NCI-H82 (cell line): ENCODE measurements around the gene FMNL1.

Source experiments
- DNase-seq: peaks from one replicate; lab custom pipeline; 2025; lab: John Stamatoyannopoulos, UW

Gene FMNL1

GRCh38 chr17:45256114-45256966, 34.7 kb downstream of the FMNL1 start:
- peak; percentile 23 for DNase-seq

DNA sequence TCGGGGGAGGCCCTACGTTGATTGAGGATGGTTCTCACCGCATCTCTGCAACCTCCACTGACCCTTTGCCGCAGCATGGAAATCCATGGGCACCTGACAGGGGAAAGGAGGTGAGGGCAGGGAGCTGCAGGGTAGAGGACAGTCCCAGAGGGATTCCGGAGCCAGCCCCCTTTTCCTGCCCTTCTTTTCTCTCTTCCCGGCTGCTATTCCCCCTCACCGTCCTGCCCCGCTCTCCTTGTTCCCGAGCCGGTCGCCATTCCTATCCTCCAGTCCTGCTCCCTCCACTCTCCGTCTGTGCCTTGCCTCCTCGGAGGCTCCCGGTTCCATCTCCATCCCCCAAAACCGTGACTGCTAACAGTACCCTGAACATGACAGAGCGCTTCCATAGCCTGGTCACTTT, 35.4 kb downstream of the FMNL1 start:
- no peak for DNase-seq

DNA sequence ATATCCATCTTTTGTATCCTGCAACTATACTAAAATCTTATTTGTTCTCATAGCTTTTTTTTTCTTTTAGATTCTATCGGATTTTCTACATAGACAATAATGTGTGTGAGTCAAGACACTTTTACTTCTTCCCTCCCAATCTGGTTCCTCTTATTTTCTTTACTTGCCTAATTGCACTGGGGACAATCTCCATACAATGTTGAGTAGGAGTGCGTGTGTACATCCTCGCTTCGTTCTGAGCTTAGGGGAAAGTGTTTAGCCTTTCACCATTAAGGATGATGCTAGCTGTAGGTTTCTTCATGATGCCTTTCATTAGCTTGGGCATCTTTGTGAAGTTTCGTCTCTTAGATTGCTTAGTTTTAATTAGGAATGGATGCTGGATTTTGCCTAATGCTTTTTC, 37.3 kb downstream of the FMNL1 start:
- DNase-seq = no peak

- no peak for DNase-seq
Observed at GRCh38 chr17:45260204-45260783, 38.6 kb downstream of the FMNL1 start.

- no peak for DNase-seq
Observed at GRCh38 chr17:45261577-45262515, 40.2 kb downstream of the FMNL1 start, which contains the start of gene SPATA32. Gene SPATA32 (minus strand): TSS chr17:45262094. CDS start chr17:45262016, 78 bp downstream.

- DNase-seq = peak; percentile 13
Observed at GRCh38 chr17:45262516-45263476, 41.1 kb downstream of the FMNL1 start.

- DNase-seq = no peak
Observed at GRCh38 chr17:45263477-45263860, 41.8 kb downstream of the FMNL1 start.

DNA sequence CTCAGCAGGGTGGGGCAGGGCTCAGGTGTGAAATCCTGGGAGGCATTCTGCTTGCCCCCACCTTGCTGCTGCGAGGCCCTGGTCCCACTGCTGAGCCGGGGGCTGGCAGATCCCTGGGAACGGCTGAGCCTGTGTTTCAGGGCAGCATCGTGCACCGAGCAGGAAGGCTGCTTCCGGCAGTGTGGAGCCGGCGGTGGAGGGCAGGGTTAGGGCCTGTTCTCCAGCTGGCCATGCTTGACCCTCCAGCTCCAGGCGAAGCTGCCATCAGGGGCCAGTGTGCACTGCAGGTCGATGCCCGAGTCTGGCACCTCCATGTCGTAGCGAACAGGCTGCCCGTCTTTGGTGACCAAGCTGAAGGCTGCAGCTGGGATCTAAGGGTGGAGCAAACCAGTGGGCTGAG, 42.7 kb downstream of the FMNL1 start:
- DNase-seq = no peak

DNA sequence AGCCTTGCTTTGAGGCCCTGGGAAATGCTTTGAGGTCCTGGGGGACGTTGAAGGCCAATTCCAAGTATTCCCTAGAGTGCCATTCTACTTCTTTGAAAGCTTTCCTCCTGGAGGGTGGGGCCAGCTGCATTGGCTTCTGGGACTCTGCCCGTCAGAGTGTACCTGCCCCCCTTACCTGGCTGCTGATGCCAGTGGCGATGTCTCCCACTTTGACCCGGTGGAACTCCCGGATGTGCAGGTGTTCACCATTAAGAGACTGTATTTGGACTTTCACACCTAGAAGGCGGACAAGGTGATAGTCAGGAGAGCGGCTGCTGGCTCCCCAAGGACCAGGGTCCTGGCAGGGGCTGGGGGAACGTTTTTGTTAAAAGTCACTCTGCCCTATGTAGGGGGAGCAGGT, 43.3 kb downstream of the FMNL1 start:
- DNase-seq = no peak

- no peak for DNase-seq
Observed at GRCh38 chr17:45265821-45266220, 44.1 kb downstream of the FMNL1 start.

DNA sequence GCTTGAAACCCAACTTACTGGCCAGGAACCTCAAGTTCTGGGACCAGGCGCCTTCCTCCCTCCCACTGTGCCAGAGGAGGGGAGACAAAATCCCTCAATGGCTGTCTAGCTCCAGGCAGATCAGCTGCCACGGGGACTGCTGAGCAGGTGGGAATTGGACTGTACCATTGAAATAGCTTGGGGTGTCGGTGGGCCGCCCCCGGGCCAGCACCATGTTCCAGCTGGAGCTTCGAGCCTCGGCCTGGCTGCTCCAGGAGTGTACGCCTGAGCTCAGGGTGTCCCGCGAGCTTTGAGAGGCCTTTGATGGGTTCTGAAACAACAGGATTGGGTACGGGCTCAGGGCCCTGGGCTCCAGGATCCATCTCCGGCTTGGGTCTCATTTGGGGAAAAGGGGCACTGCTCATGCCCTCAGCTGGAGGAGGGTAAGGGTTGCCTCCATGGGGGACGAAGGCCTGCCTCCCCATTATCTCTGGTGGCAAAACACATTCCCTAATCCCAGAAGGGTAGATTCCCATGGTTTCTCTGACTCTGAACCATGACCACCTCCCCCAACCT, 44.8 kb downstream of the FMNL1 start:
- no peak for DNase-seq

- DNase-seq = no peak
Observed at GRCh38 chr17:45267436-45268055, 45.9 kb downstream of the FMNL1 start.

DNA sequence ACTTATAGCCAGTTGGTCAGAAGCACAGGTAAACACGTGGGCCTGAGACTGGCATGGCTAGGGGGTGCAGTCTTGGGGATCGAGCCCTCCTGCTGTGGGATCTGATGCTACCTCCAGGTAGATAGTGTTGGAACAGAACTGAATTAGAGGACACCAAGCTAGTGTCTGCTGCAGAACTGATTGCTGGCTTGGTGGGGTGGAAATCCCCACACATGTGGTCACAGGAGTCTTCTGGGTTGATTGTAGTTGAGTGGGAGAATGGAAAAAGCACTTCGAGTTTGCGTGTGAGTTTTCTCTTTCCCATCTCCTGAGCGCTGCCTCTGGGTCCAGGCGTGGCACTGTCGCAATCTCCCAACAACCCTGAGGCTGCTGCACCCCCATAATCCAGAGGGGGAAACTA, 48.2 kb downstream of the FMNL1 start:
- DNase-seq = no peak

- DNase-seq = peak; percentile 72
Observed at GRCh38 chr17:45270828-45271418, 49.2 kb downstream of the FMNL1 start.

DNA sequence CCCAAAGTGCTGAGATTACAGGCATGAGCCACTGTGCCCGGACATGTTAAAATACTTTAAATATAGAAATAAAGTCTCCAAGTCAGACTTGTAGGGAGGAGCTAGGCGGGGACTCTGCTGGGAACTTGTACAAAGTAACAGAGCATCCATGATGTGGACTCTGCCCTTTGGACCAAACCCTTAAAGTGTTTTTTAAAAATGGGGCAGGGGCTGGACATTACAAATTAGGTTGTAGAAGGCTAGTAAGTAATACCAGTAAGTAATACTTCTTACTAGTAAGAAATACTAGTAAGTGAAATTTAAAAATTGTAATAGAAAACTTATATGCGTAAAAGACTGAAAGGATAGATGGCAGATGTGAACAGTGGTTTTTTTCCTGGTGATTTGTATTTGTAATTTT, 49.9 kb downstream of the FMNL1 start:
- no peak for DNase-seq

DNA sequence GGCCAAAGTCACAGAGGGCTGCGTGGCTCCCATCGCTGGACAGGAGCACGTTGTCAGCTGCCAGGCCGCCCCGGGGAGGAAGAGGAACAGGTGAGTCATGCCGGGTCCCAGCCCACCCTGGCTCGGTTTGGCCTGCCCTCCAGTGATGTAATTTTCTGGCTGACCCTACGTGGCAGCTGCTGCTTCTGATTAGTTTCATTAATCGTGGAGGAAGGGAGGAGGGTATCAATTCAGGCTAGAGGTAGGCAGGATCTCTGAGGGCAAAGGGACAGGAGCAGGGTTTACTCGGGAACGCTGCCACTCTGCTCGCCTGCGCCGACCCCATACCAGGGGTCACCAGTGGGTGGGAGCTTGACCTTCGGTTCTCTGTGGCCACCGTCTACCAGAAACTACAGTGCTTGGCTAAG, 51.9 kb downstream of the FMNL1 start:
- DNase-seq = no peak

- no peak for DNase-seq
Observed at GRCh38 chr17:45274033-45274432, 52.3 kb downstream of the FMNL1 start.

- DNase-seq = peak; percentile 80
Observed at GRCh38 chr17:45276031-45276430, 54.3 kb downstream of the FMNL1 start.

DNA sequence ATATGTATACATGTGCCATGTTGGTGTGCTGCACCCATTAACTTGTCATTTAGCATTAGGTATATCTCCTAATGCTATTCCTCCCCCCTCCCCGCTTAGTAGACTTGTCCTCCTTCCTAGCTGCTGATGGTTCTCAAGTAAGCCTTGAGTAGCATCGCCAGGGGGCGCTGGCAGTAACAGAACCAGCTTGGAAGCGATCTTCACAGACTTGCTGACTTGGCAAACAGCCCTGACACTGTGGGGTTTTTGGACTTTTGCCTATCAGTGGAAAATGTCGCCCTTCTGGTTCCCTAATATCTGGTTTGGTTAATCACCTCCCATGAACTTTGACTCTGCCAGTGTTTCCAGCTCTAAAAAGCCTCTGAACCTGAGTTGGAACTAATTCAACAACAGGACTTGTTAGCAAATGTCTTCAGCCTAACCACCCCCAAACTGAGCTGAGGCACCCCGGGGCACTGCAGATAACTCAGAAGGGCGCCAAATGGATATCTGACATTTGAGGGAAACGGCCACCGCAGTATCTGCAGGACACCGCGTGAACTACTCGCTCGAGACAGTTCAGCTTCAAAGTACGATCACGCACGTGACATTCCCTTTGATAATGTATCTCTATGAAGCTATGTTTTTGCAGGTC, 55.6 kb downstream of the FMNL1 start:
- peak; percentile 98 for DNase-seq

GRCh38 chr17:45277992-45278391, 56.3 kb downstream of the FMNL1 start:
- DNase-seq = no peak
